Measurements from ENCODE around the gene GCLC.
"Not testable (repeated sequence)": the region's sequence is repeated elsewhere in the genome, so short reads cannot be mapped to it uniquely, and the experiment has no call there.

The GCLC gene

DNA sequence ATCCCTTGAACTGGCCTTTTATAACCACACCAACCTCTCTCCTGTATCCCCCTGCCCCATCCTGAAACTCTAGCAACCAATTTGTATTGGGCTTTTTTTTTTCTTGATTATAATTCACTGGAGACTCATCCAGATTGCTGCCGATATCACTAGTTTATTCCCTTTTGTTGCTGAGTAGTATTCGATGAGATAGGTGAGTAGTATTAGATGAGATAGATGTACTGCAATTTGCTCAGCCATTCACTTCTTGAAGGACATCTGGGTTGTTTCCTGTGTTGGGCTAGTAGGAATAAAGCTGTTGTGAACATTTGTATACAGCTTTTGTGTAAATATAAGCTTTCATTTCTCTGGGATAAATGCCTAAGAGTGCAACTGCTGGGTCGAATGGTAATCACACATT lies 58.2 kb downstream of the GCLC start:
- Histone ChIP-seq H3K27ac (ENCODE audit: low read depth, low read length) (no peak overlapping the region), H3K4me3 (ENCODE audit: low read depth in 1 of 5, low read length in 5 of 5) (no peak overlapping the region), H3K27me3 (ENCODE audit: control insufficient read depth in 5 of 5, insufficient read depth in 4 of 5, low read length in 5 of 5) (no peaks in the 10 kb centered on the region), H3K9me3 (ENCODE audit: control insufficient read depth in 5 of 5, low read length in 5 of 5) (no peaks in the 10 kb centered on the region), H3K36me3 (ENCODE audit: control insufficient read depth in 5 of 5, insufficient read depth in 5 of 5, low read length in 5 of 5) (no peaks in the 10 kb centered on the region), H3K9ac (ENCODE audit: low read length in 5 of 5) (no peak overlapping the region), H3K4me1 (ENCODE audit: control insufficient read depth in 5 of 5, insufficient read depth in 5 of 5, low read length in 5 of 5) (peaks cover 7 to 33% (median 31%) of the 10 kb centered on the region in 5 donors)

GRCh38 chr6:53484476-53485280 lies 60.2 kb downstream of the GCLC start:
- Histone ChIP-seq H3K9me3 (ENCODE audit: control insufficient read depth in 5 of 5, low read length in 5 of 5) (no peaks in the 10 kb centered on the region), H3K9ac (ENCODE audit: low read length in 5 of 5) (peak overlapping the region in 4 of 5 donors; percentile 8 to 68 (median 59)), H3K36me3 (ENCODE audit: control insufficient read depth in 5 of 5, insufficient read depth in 5 of 5, low read length in 5 of 5) (no peaks in the 10 kb centered on the region), H3K4me1 (ENCODE audit: control insufficient read depth in 5 of 5, insufficient read depth in 5 of 5, low read length in 5 of 5) (peaks cover 7 to 36% (median 33%) of the 10 kb centered on the region in 5 donors), H3K27ac (ENCODE audit: low read depth, low read length) (peak overlapping the region; percentile 95), H3K27me3 (ENCODE audit: control insufficient read depth in 5 of 5, insufficient read depth in 4 of 5, low read length in 5 of 5) (no peaks in the 10 kb centered on the region), H3K4me3 (ENCODE audit: low read depth in 1 of 5, low read length in 5 of 5) (peak overlapping the region in 1 of 5 donors; percentile 33)

- peak overlapping the region in 4 of 5 donors; percentile 26 to 66 (median 61) for H3K9ac ChIP-seq (ENCODE audit: low read length in 5 of 5)
- no peaks in the 10 kb centered on the region for H3K27me3 ChIP-seq (ENCODE audit: control insufficient read depth in 5 of 5, insufficient read depth in 4 of 5, low read length in 5 of 5)
- peak overlapping the region; percentile 95 for H3K27ac ChIP-seq (ENCODE audit: low read depth, low read length)
- no peaks in the 10 kb centered on the region for H3K9me3 ChIP-seq (ENCODE audit: control insufficient read depth in 5 of 5, low read length in 5 of 5)
- H3K4me3 ChIP-seq (ENCODE audit: low read depth in 1 of 5, low read length in 5 of 5) = peak overlapping the region in 2 of 5 donors; percentile 4 to 42
- H3K36me3 ChIP-seq (ENCODE audit: control insufficient read depth in 5 of 5, insufficient read depth in 5 of 5, low read length in 5 of 5) = no peaks in the 10 kb centered on the region
- H3K4me1 ChIP-seq (ENCODE audit: control insufficient read depth in 5 of 5, insufficient read depth in 5 of 5, low read length in 5 of 5) = peaks cover 7 to 36% (median 33%) of the 10 kb centered on the region in 5 donors
Measured at GRCh38 chr6:53483423-53484353, 61.2 kb downstream of the GCLC start.

GRCh38 chr6:53481323-53481722 lies 63.6 kb downstream of the GCLC start:
- H3K9me3 ChIP-seq (ENCODE audit: control insufficient read depth in 5 of 5, low read length in 5 of 5) = no peaks in the 10 kb centered on the region
- no peaks in the 10 kb centered on the region for H3K36me3 ChIP-seq (ENCODE audit: control insufficient read depth in 5 of 5, insufficient read depth in 5 of 5, low read length in 5 of 5)
- H3K9ac ChIP-seq (ENCODE audit: low read length in 5 of 5) = no peak overlapping the region
- H3K27me3 ChIP-seq (ENCODE audit: control insufficient read depth in 5 of 5, insufficient read depth in 4 of 5, low read length in 5 of 5) = no peaks in the 10 kb centered on the region
- no peak overlapping the region for H3K4me3 ChIP-seq (ENCODE audit: low read depth in 1 of 5, low read length in 5 of 5)
- H3K4me1 ChIP-seq (ENCODE audit: control insufficient read depth in 5 of 5, insufficient read depth in 5 of 5, low read length in 5 of 5) = peaks cover 7 to 36% (median 33%) of the 10 kb centered on the region in 5 donors
- peak overlapping the region; percentile 95 for H3K27ac ChIP-seq (ENCODE audit: low read depth, low read length)

GRCh38 chr6:53480774-53481173 lies 64.1 kb downstream of the GCLC start:
- H3K27ac ChIP-seq (ENCODE audit: low read depth, low read length); H3K4me3 ChIP-seq (ENCODE audit: low read depth in 1 of 5, low read length in 5 of 5); H3K27me3 ChIP-seq (ENCODE audit: control insufficient read depth in 5 of 5, insufficient read depth in 4 of 5, low read length in 5 of 5); H3K9ac ChIP-seq (ENCODE audit: low read length in 5 of 5); H3K36me3 ChIP-seq (ENCODE audit: control insufficient read depth in 5 of 5, insufficient read depth in 5 of 5, low read length in 5 of 5); H3K9me3 ChIP-seq (ENCODE audit: control insufficient read depth in 5 of 5, low read length in 5 of 5): not testable (repeated sequence)
- peaks cover 7 to 36% (median 33%) of the 10 kb centered on the region in 5 donors for H3K4me1 ChIP-seq (ENCODE audit: control insufficient read depth in 5 of 5, insufficient read depth in 5 of 5, low read length in 5 of 5)

- Histone ChIP-seq H3K27ac (ENCODE audit: low read depth, low read length) (no peak overlapping the region), H3K36me3 (ENCODE audit: control insufficient read depth in 5 of 5, insufficient read depth in 5 of 5, low read length in 5 of 5) (no peaks in the 10 kb centered on the region), H3K4me1 (ENCODE audit: control insufficient read depth in 5 of 5, insufficient read depth in 5 of 5, low read length in 5 of 5) (peaks cover 7 to 35% (median 31%) of the 10 kb centered on the region in 5 donors), H3K27me3 (ENCODE audit: control insufficient read depth in 5 of 5, insufficient read depth in 4 of 5, low read length in 5 of 5) (no peaks in the 10 kb centered on the region), H3K4me3 (ENCODE audit: low read depth in 1 of 5, low read length in 5 of 5) (no peak overlapping the region), H3K9me3 (ENCODE audit: control insufficient read depth in 5 of 5, low read length in 5 of 5) (no peaks in the 10 kb centered on the region), H3K9ac (ENCODE audit: low read length in 5 of 5) (no peak overlapping the region)
Measured at GRCh38 chr6:53479871-53480270, 65.0 kb downstream of the GCLC start.

DNA sequence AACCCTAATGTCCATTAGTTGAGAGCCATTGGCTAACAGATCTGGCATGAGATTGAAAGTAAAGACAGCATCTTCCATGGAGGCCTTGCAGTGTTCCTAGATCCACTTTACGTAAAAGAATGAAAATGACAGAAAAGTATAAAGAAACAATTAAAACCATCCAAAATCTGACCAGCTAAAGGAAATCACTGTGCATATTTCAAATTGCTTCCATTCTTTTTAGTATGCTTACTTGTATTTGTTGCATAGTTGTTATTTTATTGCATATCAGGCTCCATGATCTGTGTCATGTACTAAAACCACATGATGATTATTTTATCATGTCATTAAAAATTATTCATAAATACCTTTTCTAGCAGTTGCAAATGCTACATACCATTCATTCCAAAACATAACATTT lies 67.9 kb downstream of the GCLC start:
- peaks cover 0 to 8% (median 4%) of the 10 kb centered on the region in 5 donors for H3K4me1 ChIP-seq (ENCODE audit: control insufficient read depth in 5 of 5, insufficient read depth in 5 of 5, low read length in 5 of 5)
- H3K36me3 ChIP-seq (ENCODE audit: control insufficient read depth in 5 of 5, insufficient read depth in 5 of 5, low read length in 5 of 5) = no peaks in the 10 kb centered on the region
- H3K27ac ChIP-seq (ENCODE audit: low read depth, low read length) = no peak overlapping the region
- no peak overlapping the region for H3K4me3 ChIP-seq (ENCODE audit: low read depth in 1 of 5, low read length in 5 of 5)
- H3K27me3 ChIP-seq (ENCODE audit: control insufficient read depth in 5 of 5, insufficient read depth in 4 of 5, low read length in 5 of 5) = no peaks in the 10 kb centered on the region
- H3K9me3 ChIP-seq (ENCODE audit: control insufficient read depth in 5 of 5, low read length in 5 of 5) = no peaks in the 10 kb centered on the region
- no peak overlapping the region for H3K9ac ChIP-seq (ENCODE audit: low read length in 5 of 5)

- H3K36me3 ChIP-seq (ENCODE audit: control insufficient read depth in 5 of 5, insufficient read depth in 5 of 5, low read length in 5 of 5) = no peaks in the 10 kb centered on the region
- no peak overlapping the region for H3K4me3 ChIP-seq (ENCODE audit: low read depth in 1 of 5, low read length in 5 of 5)
- H3K27me3 ChIP-seq (ENCODE audit: control insufficient read depth in 5 of 5, insufficient read depth in 4 of 5, low read length in 5 of 5) = no peaks in the 10 kb centered on the region
- H3K4me1 ChIP-seq (ENCODE audit: control insufficient read depth in 5 of 5, insufficient read depth in 5 of 5, low read length in 5 of 5) = no peaks in the 10 kb centered on the region
- H3K9me3 ChIP-seq (ENCODE audit: control insufficient read depth in 5 of 5, low read length in 5 of 5) = no peaks in the 10 kb centered on the region
- H3K9ac ChIP-seq (ENCODE audit: low read length in 5 of 5) = no peak overlapping the region
- no peak overlapping the region for H3K27ac ChIP-seq (ENCODE audit: low read depth, low read length)
Measured at GRCh38 chr6:53474010-53474409, 70.9 kb downstream of the GCLC start.

DNA sequence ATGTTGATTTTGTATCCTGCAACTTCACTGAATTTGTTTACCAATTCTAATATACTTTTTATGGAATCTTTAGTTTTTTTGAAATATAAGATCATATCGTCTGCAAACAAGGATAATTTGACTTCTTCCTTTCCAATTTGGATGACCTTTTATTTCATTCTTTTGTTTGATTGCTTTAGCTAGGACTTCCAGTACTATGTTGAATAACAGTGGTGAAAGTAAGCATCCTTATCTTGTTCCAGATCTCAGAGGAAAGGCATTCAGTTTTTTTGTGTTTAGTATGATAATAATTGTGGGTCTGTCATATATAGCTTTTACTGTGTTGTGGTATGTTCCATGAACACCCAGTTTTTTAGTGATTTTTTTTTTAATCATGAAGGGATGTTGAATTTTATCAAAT lies 75.7 kb downstream of the GCLC start:
- no peaks in the 10 kb centered on the region for H3K27me3 ChIP-seq (ENCODE audit: control insufficient read depth in 5 of 5, insufficient read depth in 4 of 5, low read length in 5 of 5)
- peaks cover 4 to 25% (median 19%) of the 10 kb centered on the region in 5 donors for H3K4me1 ChIP-seq (ENCODE audit: control insufficient read depth in 5 of 5, insufficient read depth in 5 of 5, low read length in 5 of 5)
- no peak overlapping the region for H3K27ac ChIP-seq (ENCODE audit: low read depth, low read length)
- no peak overlapping the region for H3K9ac ChIP-seq (ENCODE audit: low read length in 5 of 5)
- H3K4me3 ChIP-seq (ENCODE audit: low read depth in 1 of 5, low read length in 5 of 5) = no peak overlapping the region
- H3K36me3 ChIP-seq (ENCODE audit: control insufficient read depth in 5 of 5, insufficient read depth in 5 of 5, low read length in 5 of 5) = no peaks in the 10 kb centered on the region
- H3K9me3 ChIP-seq (ENCODE audit: control insufficient read depth in 5 of 5, low read length in 5 of 5) = no peaks in the 10 kb centered on the region

GRCh38 chr6:53466257-53466656 lies 78.6 kb downstream of the GCLC start:
- H3K36me3 ChIP-seq (ENCODE audit: control insufficient read depth in 5 of 5, insufficient read depth in 5 of 5, low read length in 5 of 5) = no peaks in the 10 kb centered on the region
- peaks cover 4 to 35% (median 34%) of the 10 kb centered on the region in 5 donors for H3K4me1 ChIP-seq (ENCODE audit: control insufficient read depth in 5 of 5, insufficient read depth in 5 of 5, low read length in 5 of 5)
- H3K27me3 ChIP-seq (ENCODE audit: control insufficient read depth in 5 of 5, insufficient read depth in 4 of 5, low read length in 5 of 5) = no peaks in the 10 kb centered on the region
- no peak overlapping the region for H3K9ac ChIP-seq (ENCODE audit: low read length in 5 of 5)
- H3K9me3 ChIP-seq (ENCODE audit: control insufficient read depth in 5 of 5, low read length in 5 of 5) = no peaks in the 10 kb centered on the region
- H3K27ac ChIP-seq (ENCODE audit: low read depth, low read length) = peak overlapping the region; percentile 94
- H3K4me3 ChIP-seq (ENCODE audit: low read depth in 1 of 5, low read length in 5 of 5) = no peak overlapping the region

Data from subcutaneous abdominal adipose tissue (tissue), 5 donors.